OCI-LY7 (cell line): ENCODE data around the gene SLC17A7.

Source experiments
- CTCF ChIP-seq: fragments of 200-600 bp; sonication (generic); conservative IDR thresholded peaks from 2 replicates; pipeline ENCODE4 v1.5.1; 2014; ENCODE audit warnings: mild to moderate bottlenecking, antibody characterized with exemption, low read length, moderate library complexity, mixed read lengths
- EZH2phosphoT487 ChIP-seq: fragments of 200-600 bp; sonication (generic); IDR thresholded peaks from 2 replicates; pipeline ENCODE4 v1.6.1; 2018; ENCODE audit warnings: low read depth, borderline replicate concordance, mild to moderate bottlenecking, mixed run types, antibody characterized with exemption, low read length, moderate library complexity, mixed read lengths

DNA sequence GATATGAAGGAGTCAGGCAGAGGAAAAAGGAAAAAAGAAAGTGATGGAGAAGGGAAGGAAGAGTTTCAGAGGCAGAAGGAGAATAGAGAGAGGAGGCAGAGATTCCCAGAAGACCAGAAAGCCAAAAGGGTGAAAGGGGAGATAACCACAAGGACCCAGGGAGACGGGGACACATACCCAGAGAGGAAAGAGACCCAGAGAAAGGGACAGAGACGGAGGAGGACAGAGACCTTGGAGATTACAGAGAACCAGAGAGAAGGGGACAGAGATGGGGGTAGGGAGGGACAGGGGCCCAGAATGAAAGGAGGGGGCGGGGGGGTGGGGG lies 19.5 kb downstream of the SLC17A7 start:
- TF ChIP-seq CTCF (no peak), EZH2phosphoT487 (no peak)
